ENCODE data around the gene FARP1.

Gene FARP1

DNA sequence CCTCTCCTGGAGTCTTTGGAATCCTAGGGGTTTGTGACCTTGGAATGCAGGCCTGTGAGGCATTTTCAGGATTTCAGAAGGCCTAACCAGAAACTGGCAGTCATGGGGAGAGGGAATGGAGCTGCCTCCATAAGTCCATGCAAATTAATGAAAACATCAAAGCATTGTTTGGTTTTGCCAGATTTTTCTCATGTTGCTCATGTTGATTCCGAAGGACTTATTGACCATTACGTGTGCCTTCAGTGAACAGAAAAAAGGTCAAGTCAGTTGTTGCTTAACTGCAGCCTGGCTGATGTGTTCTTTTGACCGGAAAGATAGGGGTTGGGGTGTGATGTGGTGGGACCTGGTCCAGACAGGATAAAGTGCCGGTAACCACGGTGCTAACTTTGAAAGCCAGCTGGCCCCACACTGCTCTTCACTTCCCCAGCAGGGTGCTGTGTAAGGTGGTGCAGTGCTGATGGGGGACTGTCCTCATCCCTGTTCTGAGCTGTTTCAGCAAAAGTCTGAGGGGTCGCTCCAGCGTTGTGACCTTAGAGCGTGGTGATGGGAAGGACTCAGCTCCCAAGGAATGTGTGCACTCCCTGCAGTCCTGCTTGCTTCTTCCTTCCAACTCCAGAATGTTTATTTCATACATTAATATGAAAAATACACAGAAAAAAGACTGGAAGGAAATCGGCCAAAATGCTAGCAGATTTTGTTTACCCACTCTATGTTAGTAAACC, 30.7 kb downstream of the FARP1 start:
- no peak for DNase-seq (ENCODE audit: low read depth in 3 of 3)

DNA sequence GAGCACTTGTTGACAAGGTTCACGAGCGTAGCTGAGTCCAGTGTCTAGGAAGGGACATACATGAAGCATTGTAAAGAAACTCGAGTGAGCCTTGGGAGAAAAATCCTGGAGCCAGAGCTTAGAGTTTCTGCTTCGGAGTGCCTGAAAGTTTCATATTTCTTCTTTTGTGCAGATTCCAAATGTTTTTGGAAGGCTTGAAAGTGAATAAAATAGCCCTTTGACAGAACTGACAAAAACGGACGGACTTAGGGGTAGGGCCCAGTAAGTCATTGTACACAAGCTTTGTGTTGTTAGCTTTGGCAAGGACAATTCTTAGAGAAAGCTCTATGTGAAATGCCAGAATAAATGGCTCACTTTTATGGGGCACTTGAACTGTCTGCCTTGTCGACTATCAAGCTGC, 31.4 kb downstream of the FARP1 start:
- DNase-seq (ENCODE audit: low read depth in 3 of 3) = no peak

DNA sequence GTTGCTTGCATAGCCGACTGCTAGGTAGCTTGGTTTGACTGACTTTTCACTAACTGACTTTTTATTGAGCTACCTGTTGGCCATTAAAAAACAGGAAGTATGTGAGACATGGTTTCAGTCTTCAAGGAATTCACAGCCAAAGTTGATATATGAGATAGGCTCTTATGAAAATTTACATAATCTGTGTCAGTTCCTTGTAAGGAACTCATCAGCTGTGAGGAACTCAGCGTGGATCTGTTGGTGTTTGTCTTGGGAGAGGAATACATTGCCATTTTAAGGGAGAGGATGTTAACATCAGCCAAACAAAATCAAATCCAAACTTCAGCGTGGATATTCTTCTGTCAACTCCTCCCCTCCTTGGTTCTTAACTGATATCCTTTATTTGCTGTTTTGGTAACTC, 32.1 kb downstream of the FARP1 start:
- no peak for DNase-seq (ENCODE audit: low read depth in 3 of 3)

DNA sequence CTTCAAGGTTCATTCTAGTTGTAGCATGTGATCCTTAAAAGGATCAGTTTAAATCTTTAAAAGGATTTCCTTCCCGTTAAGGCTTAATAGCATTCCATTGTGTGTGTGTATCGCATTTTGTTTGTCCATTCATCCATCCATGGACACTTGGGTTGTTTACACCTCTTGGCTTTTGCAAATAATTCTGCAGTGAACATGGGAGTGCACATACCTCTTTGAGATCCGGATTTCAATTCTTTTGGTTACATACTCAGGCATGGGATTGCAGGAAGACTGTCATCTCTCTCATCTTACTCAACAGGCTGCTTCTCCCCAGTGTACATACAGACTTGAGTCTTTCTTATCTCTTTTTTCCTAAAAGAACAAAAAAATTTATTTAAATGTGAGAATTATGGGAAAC, 32.9 kb downstream of the FARP1 start:
- DNase-seq (ENCODE audit: low read depth in 3 of 3) = no peak

DNA sequence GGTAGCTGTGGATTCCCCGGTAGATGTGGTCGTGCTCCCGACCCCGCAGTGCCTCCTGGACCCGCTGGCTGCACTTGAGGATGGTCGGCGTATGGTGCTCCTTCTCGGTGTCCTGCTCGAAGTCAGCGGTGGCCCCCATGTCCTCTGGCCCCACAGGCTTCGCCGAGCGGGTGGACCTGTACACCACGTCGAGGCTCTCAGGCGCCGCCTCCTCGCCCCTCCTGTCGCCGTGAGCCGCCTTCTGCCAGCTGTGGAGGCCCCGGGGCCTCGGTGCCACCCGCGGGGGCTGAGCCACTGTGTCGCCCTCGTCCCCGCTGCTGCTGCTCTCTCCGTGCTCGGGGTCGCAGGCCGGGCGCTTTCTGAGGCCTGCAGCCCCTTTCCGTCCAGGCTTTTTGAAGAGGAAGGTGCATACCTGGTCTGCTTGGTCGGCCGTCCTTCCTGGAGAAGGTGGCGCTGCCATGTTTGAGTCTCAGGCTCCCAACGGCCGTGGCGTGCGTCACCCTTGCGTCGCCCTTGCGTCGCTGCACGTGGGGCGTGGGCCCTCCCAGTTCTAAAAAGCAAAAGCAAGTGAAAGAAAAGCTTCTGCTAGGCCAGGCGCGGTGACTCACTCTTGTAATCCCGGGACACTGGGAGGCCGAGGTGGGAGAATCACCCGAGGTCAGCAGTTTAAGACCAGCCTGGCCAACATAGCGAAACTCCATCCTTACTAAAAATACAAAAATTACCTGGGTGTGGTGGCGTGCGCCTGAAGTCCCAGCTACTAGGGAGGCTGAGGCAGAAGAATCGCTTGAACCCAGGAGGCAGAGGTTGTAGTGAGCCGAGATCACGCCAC, 34.1 kb downstream of the FARP1 start, which contains the start of gene RNF113B:
RNF113B (minus strand) TSS at position 493 of the 832 bp plus-strand sequence; CDS start at position 460, 33 bp downstream.
- DNase-seq (ENCODE audit: low read depth in 3 of 3) = no peak

DNA sequence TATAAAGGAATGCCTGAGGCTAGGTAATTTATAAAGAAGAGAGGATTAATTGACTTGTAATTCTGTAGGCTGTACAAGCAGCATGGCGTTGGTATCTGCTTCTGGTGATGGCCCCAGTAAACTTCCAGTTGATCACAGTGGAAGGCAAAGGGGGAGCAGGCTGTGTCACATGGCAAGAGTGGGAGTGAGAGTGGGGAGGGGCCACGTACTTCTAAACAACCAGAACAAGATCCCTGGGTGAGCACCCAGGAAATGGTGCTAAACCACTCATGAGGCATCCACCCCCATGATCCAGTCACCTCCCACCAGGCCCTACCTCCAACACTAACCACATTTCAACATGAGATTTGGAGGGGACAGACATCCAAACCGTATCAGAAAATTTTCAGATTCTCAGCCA, 37.2 kb downstream of the FARP1 start:
- DNase-seq (ENCODE audit: low read depth in 3 of 3) = no peak

DNA sequence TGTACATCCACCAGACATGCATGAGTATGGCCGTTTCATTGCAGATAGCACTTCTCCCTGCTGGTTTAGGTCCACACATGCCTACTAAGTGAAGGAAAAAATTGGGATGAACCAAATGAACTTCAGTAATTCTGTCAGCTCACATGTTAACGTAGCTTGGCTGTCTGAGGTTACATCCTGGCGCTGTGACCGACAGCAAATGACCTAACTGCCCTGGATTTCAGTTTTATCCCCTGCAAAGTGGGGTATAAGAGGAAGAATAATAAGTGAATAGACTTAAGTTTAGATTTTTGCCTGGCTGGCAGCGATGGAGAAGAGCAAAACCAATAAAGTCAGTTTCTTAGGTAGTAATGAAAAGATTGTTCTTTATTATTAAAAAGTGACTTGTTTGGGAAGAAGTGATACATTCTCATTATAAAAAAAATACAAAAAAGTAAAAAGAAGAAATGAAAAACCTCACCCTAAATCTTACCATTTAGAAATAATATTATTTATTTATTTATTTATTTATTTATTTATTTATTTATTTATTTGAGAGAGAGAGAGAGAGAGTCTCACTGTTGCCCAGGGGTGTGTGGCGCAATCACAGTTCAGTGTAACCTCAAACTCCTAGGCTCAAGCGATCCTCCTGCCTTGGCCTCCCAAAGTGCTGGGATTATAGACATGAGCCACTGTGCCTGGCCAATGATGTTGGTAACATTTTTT, 38.4 kb downstream of the FARP1 start:
- DNase-seq (ENCODE audit: low read depth in 3 of 3) = no peak

DNA sequence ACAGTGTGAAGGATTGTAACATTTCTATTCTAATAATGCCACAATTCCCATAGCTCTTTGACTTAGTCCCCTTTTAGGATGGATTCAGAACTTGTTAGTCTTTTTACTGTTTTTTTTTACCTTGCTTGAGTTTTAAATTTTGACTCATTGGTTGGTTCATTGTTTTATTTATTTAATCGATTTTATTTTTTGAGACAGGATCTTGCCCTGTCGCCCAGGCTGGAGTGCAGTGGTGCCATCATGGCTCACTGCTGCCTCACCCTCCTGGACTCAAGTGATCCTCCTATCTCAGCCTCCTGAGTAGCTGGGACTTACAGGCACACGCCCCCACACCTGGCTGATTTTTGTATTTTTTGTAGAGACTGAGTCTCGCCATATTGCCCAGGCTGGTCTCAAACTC, 39.3 kb downstream of the FARP1 start:
- no peak for DNase-seq (ENCODE audit: low read depth in 3 of 3)

DNA sequence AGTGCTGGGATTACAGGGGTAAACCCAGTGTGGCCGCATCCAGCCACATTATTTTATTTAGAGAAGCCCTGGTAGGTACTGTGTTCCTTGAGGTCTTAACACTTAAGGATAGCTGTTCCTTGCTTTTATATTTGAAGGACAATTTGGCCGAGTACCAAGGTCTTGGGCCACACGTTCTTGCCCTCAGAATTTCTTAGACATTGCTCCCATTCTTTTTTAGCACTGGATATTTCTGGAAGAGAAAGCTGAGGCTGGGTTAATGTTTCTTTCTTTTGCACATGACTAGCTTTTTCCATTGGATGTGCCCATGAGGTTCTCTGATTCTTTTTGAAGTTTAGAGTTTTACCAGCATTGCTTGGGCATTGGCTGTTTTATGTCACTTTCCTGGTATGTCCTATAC, 39.7 kb downstream of the FARP1 start:
- DNase-seq (ENCODE audit: low read depth in 3 of 3) = no peak

DNA sequence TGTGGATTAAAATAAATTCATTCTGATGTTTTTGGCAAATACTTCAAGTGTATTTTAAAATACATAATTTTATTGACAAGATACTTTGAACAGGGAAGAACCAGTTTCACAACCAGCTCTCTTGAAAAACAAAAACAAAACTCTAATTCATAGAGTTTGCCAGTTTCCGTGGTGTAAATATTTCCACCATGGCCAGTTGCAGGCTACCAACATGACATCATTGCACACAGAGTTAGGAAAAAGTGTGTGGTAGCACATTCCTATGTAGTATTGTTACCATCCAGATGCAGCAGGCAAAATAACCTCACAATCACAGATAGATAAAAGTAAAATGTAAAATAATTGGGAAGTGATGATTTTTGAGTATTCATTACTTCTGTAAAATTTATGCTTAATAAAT, 41.9 kb downstream of the FARP1 start:
- no peak for DNase-seq (ENCODE audit: low read depth in 3 of 3)

DNA sequence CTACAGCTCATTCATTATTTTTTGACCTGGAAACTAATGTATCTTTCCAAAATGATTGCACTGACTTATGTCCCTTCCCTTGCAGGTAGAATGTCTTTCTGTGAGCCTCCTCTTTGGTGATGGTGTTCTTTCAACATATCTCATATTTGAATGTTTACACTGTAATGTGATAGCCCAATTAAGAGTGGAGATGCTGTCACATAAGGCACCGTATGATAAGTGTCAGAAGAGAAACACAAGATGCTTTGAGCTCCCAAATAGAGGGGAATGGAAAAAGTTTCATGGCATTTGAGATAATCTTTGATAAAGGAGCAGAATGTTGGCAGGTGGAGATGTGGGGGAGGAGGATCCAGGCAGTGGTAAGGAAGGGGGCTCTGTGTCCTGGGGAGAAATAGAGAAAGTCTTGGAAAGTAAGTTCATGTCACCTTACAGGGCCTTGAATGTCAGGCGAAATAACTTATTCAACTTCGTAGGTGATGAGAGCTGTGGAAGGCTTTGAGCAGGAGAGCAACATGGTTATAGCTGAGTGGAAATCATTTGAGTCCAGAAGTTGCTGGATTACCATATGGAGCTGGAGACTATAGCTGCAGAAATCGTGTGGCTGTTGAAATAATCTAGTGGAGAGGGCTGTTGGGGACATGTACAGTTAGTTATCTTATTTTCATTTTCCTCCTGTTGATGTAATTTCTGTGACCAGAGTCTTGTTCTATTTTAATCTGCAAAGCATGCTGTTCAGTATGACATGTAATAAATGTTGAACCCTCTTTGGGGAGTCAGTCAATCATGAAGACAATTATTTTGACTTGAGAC, 44.5 kb downstream of the FARP1 start:
- no peak for DNase-seq (ENCODE audit: low read depth in 3 of 3)

DNA sequence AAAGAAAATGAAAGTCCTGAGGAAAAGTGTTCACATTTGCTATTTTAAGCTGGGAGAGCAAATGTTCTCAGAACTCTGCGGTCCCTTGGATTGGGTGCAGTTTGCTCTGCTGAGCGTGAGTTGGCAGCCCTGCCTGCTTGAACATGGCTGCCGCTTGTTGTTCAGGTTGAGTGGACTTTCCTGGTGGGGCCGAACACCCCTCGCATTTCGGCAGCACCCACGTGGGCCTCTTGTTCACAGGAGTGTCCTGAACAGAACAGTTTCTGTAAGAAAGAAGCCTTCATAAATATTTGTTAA, 45.0 kb downstream of the FARP1 start:
- no peak for DNase-seq (ENCODE audit: low read depth in 3 of 3)

DNA sequence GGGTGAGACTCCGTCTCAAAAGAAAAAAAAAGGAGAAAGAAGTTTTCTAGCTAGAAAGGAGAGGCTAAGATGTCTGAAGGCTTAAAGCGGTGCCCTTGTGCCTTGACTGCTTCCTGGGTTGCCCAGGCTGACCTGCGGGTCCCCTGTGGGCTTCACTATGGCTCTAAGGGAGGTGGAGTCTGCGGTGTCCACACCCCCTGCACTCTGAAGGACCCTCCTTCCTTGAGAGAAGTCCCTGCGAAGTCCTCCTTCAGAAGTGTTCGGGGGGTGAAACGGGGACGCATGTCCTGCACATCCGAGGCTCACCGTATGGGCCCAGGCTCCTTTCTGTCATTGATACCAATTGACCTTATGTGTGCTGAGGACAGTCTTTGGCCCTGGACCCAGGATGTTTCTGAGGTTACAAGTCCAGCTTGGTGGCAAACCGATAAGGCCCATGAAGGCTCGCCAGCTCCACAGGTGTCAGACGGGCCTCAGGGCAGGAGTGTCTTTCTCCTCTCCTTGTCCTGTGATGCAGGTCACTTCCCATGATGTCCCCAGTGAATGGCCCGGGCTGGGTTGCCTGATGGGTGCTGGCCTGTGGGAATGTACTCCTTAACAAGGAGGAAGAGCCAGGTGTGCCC, 45.8 kb downstream of the FARP1 start:
- DNase-seq (ENCODE audit: low read depth in 3 of 3) = no peak

DNA sequence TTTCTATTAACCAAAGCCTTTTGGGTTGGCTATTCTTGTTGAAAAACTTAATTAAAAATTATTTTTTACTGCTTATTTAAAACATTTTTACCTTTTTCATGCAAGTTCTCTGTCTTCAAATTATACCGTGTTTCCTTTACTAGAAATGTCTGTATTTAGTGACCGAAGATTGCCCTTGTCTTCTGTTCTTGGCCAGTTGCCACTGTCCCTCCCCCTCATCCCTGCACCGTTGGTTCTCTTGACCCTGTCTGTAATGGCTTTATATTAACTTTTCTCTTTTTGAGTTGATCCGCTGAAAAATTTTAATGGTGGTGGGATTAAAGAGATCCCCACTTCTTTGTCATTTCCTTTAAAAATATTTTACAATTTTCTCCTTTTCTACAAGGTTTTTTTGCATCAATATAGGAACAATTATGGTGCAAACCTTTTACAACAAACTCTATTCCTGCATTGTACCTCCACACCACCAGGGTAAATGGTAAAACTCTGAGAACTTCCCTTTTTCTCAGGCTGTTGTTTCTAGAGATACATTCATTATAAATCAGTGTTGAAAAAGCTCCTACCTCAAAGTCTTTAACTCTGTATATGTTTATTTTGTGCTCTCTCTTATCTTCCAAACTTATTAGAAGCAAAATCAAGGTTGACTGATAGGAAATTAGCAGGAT, 47.1 kb downstream of the FARP1 start:
- no peak for DNase-seq (ENCODE audit: low read depth in 3 of 3)

DNA sequence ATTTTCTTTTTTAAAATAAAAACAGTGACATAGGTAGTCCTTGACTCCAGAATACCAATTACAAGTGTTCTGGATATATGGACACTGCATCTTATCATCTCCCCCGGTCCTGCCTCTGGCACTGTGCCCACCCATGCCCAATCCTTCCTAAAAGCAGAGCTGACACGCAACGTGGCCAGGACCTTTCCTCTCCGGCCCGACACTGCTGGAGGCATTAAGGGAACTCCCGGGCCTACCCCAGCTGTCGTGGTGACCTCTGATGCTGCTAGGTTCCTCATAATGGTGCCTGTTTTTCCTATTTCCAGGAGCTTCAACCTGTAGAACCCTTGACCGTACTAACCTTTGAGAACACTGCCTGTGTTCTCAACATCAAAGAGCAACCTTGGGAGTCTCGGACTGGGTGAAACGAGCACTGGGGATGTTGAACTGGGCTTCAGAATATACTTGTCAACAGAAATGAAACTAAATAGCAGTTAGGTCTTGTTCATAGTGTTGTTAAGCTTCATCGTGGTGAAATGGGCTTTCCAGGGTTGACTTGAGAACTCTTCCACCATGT, 48.1 kb downstream of the FARP1 start:
- DNase-seq (ENCODE audit: low read depth in 3 of 3) = no peak

DNA sequence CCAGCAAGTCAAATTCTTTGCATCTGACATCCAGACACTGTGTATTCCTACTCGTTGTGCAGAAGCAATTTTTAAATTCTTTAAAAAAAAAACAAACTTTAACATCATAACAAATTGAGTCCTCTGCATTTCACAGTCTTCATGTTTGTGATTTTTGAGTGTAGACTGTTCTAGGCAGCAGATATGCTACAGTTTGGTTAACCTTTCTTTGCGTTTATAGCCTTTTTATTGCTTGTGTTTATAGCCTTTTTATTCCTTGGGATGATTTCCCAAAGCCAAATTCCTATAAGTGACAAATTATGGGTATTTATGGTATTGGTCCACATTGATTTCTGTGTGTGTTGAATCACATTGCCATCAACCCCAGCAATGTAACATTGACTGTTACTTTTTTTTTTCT, 49.1 kb downstream of the FARP1 start:
- DNase-seq (ENCODE audit: low read depth in 3 of 3) = no peak

DNA sequence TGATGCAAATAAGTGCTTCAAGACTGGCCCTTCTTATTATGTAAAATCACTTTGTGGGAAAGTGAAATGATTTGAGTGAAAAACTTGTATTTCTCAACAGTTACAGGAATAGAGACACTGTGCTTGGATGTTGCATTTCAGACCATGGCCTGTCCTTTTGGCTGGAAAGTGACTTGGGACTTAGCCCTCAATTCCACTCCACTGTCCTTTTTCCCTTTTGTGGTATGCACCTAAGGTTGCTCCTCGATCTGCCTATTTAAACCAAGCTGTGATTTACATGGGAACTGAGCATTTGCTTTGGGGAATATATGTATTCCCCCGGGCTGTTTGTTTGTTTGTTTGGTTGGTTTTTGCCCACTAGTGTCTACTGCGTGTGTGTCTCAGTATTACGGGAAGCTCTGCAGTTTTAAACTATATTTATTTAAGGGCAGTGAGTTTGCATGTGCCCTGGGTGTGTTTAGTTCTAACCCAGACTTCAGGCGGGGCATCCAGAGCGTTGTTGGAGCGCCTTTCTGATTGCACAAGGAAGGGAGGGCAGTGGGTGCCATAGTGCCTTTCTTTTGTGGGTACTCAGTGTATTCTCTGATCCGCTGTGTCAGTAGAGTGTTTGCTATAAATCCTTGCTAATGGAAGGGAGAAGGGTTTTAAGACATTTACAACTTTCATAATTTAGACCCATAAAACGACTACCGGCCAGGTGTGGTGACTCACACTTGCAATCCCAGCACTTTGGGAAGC, 52.3 kb downstream of the FARP1 start:
- no peak for DNase-seq (ENCODE audit: low read depth in 3 of 3)

DNA sequence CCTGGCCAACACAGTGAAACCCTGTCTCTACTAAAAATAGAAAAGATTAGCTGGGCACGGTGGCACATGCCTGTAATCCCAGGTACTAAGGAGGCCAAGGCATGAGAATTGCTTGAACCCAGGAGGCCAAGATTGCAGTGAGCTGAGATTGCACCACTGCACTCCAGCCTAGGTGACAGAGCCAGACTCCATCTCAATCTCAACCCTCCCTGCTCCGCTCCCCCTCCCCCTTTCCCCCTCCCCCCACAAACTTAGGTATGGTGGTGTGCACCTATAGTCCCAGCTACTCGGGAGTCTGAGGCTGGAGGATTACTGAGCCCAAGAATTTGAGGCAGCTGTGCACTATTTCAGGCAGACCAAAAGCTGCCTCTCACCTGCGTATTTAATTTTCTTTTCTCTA, 55.8 kb downstream of the FARP1 start:
- no peak for DNase-seq (ENCODE audit: low read depth in 3 of 3)

DNA sequence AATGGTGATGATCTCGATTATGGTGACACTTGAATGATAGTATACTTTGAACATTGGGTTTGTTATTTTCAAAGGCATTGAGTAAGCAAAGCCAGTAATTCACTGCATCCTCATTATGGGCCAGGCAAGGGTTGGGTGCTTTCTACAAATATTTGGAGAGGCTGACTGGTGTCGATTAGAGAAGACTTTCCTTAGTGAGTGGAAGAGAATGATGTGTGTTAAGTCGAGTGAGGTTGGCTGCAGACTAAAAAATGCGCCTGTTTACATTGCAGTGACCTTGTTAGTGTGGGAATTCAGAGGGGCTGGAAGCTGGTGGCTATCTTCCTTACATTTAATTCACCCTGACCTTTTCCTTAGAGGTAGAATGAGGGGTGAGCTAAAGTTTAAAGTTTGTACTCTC, 56.6 kb downstream of the FARP1 start:
- no peak for DNase-seq (ENCODE audit: low read depth in 3 of 3)

Data from stimulated activated CD4-positive, alpha-beta T cell treated with anti-CD3 and anti-CD28 coated beads, TNF-alpha, amount 100 ng/mL, for 24 hours (primary cell).